ENCODE results near the gene CD70. TPM values are rescaled to one million over a fixed set of nuclear protein-coding genes. Genes with fewer than 3 reads are reported as not detected.
"Not testable (repeated sequence)": the region's sequence is repeated elsewhere in the genome, so short reads cannot be mapped to it uniquely, and the experiment has no call there.

The CD70 gene
- total RNA-seq, 1 donor from 2014 or later, result 3.9 TPM

GRCh38 chr19:6599866-6600454 lies 9.0 kb upstream of the CD70 start:
- Mint-ChIP-seq H3K9me3 (ENCODE audit: low read depth) (no peaks in the 10 kb centered on the region), H3K36me3 (ENCODE audit: low read depth) (peaks cover 6% of the 10 kb centered on the region), H3K27me3 (ENCODE audit: low read depth) (peaks cover 21% of the 10 kb centered on the region), H3K4me1 (ENCODE audit: low read depth) (peaks cover 7% of the 10 kb centered on the region), H3K27ac (ENCODE audit: unreplicated experiment) (no peak overlapping the region), H3K4me3 (ENCODE audit: unreplicated experiment) (no peak overlapping the region)
- no peak for TF ChIP-seq CTCF (IDR thresholded peaks at IDR 0.05)
- no peak for DNase-seq (ENCODE audit: low spot score)

- not testable (repeated sequence) for H3K27ac Mint-ChIP-seq (ENCODE audit: unreplicated experiment); H3K9me3 Mint-ChIP-seq (ENCODE audit: low read depth); H3K4me3 Mint-ChIP-seq (ENCODE audit: unreplicated experiment); H3K36me3 Mint-ChIP-seq (ENCODE audit: low read depth); H3K4me1 Mint-ChIP-seq (ENCODE audit: low read depth); DNase-seq (ENCODE audit: low spot score)
- peaks cover 23% of the 10 kb centered on the region for H3K27me3 Mint-ChIP-seq (ENCODE audit: low read depth)
These were observed 7.4 kb upstream of the CD70 start for GRCh38 chr19:6598254-6598892.

- H3K27me3 Mint-ChIP-seq (ENCODE audit: low read depth), result peaks cover 23% of the 10 kb centered on the region
- H3K27ac Mint-ChIP-seq (ENCODE audit: unreplicated experiment); H3K36me3 Mint-ChIP-seq (ENCODE audit: low read depth); H3K4me3 Mint-ChIP-seq (ENCODE audit: unreplicated experiment); H3K4me1 Mint-ChIP-seq (ENCODE audit: low read depth); DNase-seq (ENCODE audit: low spot score); H3K9me3 Mint-ChIP-seq (ENCODE audit: low read depth): not testable (repeated sequence)
These were observed 6.7 kb upstream of the CD70 start for GRCh38 chr19:6597471-6598253.

GRCh38 chr19:6596621-6597020 lies 5.7 kb upstream of the CD70 start:
- no peak for TF ChIP-seq CTCF (IDR thresholded peaks at IDR 0.05)
- no peak for DNase-seq (ENCODE audit: low spot score)
- Mint-ChIP-seq H3K4me3 (ENCODE audit: unreplicated experiment) (no peak overlapping the region), H3K27me3 (ENCODE audit: low read depth) (peaks cover 25% of the 10 kb centered on the region), H3K27ac (ENCODE audit: unreplicated experiment) (no peak overlapping the region), H3K36me3 (ENCODE audit: low read depth) (peaks cover 6% of the 10 kb centered on the region), H3K9me3 (ENCODE audit: low read depth) (no peaks in the 10 kb centered on the region), H3K4me1 (ENCODE audit: low read depth) (peaks cover 6% of the 10 kb centered on the region)

GRCh38 chr19:6593651-6594416 lies 2.9 kb upstream of the CD70 start:
- Mint-ChIP-seq H3K27ac (ENCODE audit: unreplicated experiment) (no peak overlapping the region), H3K27me3 (ENCODE audit: low read depth) (peaks cover 32% of the 10 kb centered on the region), H3K9me3 (ENCODE audit: low read depth) (no peaks in the 10 kb centered on the region), H3K4me1 (ENCODE audit: low read depth) (peaks cover 27% of the 10 kb centered on the region), H3K4me3 (ENCODE audit: unreplicated experiment) (no peak overlapping the region), H3K36me3 (ENCODE audit: low read depth) (peaks cover 5% of the 10 kb centered on the region)
- no peak for DNase-seq (ENCODE audit: low spot score)
- TF ChIP-seq CTCF (IDR thresholded peaks at IDR 0.05), result no peak
